ENCODE measurements around the gene RNF157.

RNF157 gene

DNA sequence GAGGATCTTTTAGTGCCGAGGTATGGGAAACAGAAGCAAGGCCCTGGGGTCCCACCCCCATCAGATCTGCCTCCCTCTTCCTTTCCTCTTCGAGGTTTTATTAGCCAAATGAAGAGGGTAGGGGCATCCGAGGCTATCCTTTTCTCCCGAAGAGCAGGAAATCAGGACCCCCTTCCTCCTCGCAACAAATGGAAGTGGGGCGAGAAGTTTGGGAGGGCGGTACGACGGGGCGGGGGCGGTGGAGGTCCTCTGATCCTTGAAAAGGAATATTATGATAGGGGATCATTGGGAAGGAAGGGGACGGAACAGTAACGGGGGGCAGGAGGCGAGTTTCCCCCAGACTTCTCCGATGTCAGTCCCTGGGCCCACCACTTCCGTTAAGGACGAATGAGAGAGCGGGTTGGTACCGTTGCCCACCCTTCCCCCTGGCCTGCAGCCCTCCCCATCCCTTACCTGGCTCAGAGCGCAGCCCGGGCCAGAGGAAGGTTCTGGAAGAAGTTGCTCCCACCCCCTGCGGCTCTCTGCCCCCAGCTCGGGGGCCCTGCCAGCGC is 99.6 kb downstream of the RNF157 start:
- no peak for DNase-seq (ENCODE audit: low read depth)

- no peak for DNase-seq (ENCODE audit: low read depth)
These were observed 100.3 kb downstream of the RNF157 start for GRCh38 chr17:76139801-76140660.

DNA sequence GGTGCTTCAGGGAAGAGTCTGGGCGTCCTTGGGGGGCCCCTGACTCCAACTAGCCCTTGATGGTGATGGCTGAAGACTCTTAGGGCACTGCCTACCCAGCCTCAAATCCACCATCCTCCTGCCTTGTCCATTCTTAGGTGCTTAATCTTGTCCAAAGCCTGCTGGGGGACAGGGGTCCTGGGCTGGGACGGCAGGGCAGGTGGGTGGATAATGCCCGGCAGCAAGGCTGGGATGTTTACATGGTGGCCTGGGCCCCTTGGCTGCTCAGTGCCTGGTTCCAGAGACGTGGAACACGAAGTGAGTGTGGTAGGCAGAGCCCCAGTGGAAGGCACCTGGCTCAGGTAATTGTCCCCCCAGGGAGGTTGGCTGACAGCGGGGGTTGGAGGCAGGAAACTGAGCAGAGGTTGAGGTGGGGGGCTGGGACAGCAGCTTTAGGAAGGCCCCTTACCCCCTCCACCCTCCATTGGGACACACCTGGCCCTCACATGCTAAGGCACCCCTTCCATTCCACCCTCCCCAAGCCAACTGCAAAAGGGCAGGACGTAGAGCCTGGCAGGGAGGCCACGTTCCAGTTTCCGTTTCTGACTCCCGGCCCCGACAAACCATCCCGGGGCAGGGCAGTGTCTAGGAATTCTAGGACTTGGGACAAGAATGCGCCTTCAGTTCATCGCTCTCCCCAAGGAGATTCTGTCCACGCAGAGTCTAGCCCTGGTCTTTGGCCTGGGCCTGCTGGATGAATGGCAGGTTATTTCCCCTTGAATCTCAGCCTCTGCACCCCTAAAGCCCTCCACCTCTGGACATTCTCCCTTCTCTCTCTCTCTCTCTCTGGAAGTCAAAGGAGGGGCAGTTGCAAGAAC is 101.2 kb downstream of the RNF157 start:
- no peak for DNase-seq (ENCODE audit: low read depth)

- no peak for DNase-seq (ENCODE audit: low read depth)
These were observed 101.9 kb downstream of the RNF157 start for GRCh38 chr17:76138234-76138895.

GRCh38 chr17:76137351-76138233 is 102.7 kb downstream of the RNF157 start:
- DNase-seq (ENCODE audit: low read depth) = no peak

GRCh38 chr17:76137001-76137350 is 103.3 kb downstream of the RNF157 start:
- DNase-seq (ENCODE audit: low read depth) = no peak

GRCh38 chr17:76136276-76137000 is 103.9 kb downstream of the RNF157 start:
- no peak for DNase-seq (ENCODE audit: low read depth)

GRCh38 chr17:76135810-76136188 is 104.5 kb downstream of the RNF157 start:
- no peak for DNase-seq (ENCODE audit: low read depth)

GRCh38 chr17:76134911-76135809 is 105.1 kb downstream of the RNF157 start:
- DNase-seq (ENCODE audit: low read depth) = no peak

- DNase-seq (ENCODE audit: low read depth) = no peak
These were observed 107.5 kb downstream of the RNF157 start for GRCh38 chr17:76132574-76133338.

GRCh38 chr17:76131692-76132573 is 108.4 kb downstream of the RNF157 start:
- no peak for DNase-seq (ENCODE audit: low read depth)

GRCh38 chr17:76131051-76131691 is 109.1 kb downstream of the RNF157 start:
- DNase-seq (ENCODE audit: low read depth) = no peak

DNA sequence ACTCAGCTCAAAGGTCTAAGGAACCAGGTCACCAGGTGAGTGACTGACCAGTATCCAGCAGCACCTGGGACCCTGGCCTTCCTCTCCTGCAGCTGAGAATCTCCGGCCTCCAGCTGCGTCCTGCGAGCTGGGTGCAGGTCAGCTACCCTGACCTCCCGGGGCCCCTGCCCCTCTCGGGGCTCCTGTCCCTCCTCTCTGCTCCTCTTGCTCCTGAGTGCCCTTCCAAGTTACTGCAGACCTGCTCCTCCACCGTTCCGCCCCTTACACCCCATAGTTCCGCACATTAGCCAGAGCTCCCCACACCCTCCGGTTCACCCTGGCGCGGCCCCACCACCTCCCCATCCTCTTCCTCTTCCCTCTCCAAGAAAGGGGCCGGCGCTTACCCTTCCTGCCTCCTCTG is 109.8 kb downstream of the RNF157 start:
- DNase-seq (ENCODE audit: low read depth) = no peak

DNA sequence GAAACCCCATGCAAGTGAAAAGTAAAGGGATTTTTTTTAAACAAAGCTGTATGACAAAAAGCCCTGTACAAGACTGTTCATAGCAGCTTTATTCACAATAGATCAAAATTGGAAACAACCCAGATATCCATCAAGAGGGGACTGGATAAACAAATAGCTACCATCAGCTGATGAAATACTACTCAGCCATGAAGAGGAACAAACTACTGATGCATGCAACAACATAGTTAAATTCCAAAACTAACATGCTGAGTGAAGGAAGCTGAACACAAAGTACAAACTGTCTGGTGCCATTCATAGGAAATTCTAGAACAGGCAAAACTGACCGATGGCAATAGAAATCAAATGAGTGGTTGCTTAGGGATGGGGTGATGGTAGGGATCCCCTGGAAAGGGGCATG is 114.4 kb downstream of the RNF157 start:
- no peak for DNase-seq (ENCODE audit: low read depth)

DNA sequence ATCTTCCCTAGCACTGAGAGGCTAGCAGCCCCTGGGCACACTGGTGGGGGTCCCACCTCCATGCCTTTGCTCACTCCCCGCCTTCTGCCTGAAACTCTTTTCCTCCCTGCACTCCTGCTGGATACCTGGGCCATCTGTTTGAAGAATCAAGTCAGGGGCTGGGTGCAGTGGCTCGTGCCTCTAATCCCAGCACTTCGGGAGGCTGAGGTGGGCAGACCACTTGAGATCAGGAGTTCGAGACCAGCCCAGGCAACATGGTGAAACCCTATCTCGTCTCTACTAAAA is 115.0 kb downstream of the RNF157 start:
- no peak for DNase-seq (ENCODE audit: low read depth)

GRCh38 chr17:76124582-76125390 is 115.5 kb downstream of the RNF157 start:
- peak; percentile 56 for DNase-seq (ENCODE audit: low read depth)

Data from ELR (cell line).